PC-9 (cell line): ENCODE measurements around the gene HSPG2. TPM values are rescaled to one million over a fixed set of nuclear protein-coding genes. Genes with fewer than 3 reads are reported as not detected.

Experiments
- BruUV-seq: library from RNA; stranded (reverse); fragments of 400-500 nt; replicated peaks from 2 replicates; lab custom pipeline; 2021; lab: Mats Ljungman, UMichigan
- CTCF ChIA-PET: fragments of 300-600 bp; sonication (Branson Sonifier 250); formaldehyde crosslinking; loops from one replicate; lab custom pipeline; 2022; ENCODE audit warnings: antibody characterized with exemption; lab: Charles Lee
- POLR2A ChIA-PET: fragments of 300-600 bp; sonication (Branson Sonifier 250); formaldehyde crosslinking; loops from one replicate; lab custom pipeline; 2022; ENCODE audit warnings: antibody characterized with exemption; ENCODE audit not compliant: unreplicated experiment; lab: Charles Lee
- DNase-seq, 2 experiments: peaks; one replicate each; pipeline versions ENCODE4 v3.0.0 to v3.0.0-alpha.2; 2015 to 2022; ENCODE audit warnings: mixed read lengths in 1 of 2
- H2AFZ ChIP-seq: fragments of 200-600 bp; sonication (generic); 2 replicates; pipeline ENCODE4 v1.8.1; 2017; ENCODE audit warnings: antibody characterized with exemption
- H3F3A ChIP-seq: fragments of 200-600 bp; sonication (generic); 2 replicates; pipeline ENCODE4 v1.8.1; 2017; ENCODE audit warnings: antibody characterized with exemption, mild to moderate bottlenecking, low read depth; ENCODE audit not compliant: insufficient read depth
- H3K27ac ChIP-seq: fragments of 200-600 bp; sonication (generic); 2 replicates; pipeline ENCODE4 v1.6.1; 2016; ENCODE audit warnings: mixed run types
- H3K27me3 ChIP-seq: fragments of 200-600 bp; sonication (generic); 2 replicates; pipeline ENCODE4 v1.6.1; 2016; ENCODE audit warnings: low read depth, mixed run types; ENCODE audit not compliant: insufficient read depth
- H3K36me3 ChIP-seq: fragments of 200-600 bp; sonication (generic); 2 replicates; pipeline ENCODE4 v1.6.1; 2016; ENCODE audit warnings: low read depth, mixed run types
- H3K4me1 ChIP-seq: fragments of 200-600 bp; sonication (generic); replicated peaks from 2 replicates; pipeline ENCODE4 v1.6.1; 2016; ENCODE audit warnings: mixed run types; ENCODE audit not compliant: insufficient read depth
- H3K4me2 ChIP-seq: fragments of 200-600 bp; sonication (generic); 2 replicates; pipeline ENCODE4 v1.6.1; 2017; ENCODE audit warnings: mixed run types
- H3K4me3 ChIP-seq: fragments of 200-600 bp; sonication (generic); 2 replicates; pipeline ENCODE4 v1.6.1; 2016; ENCODE audit warnings: mixed run types
- H3K79me2 ChIP-seq: fragments of 200-600 bp; sonication (generic); 2 replicates; pipeline ENCODE4 v1.6.1; 2017; ENCODE audit warnings: low read depth, mixed run types
- H3K9me2 ChIP-seq: fragments of 200-600 bp; sonication (generic); 2 replicates; pipeline ENCODE4 v1.8.1; 2017; ENCODE audit warnings: mild to moderate bottlenecking; ENCODE audit not compliant: insufficient read depth
- H3K9me3 ChIP-seq: fragments of 200-600 bp; sonication (generic); 2 replicates; pipeline ENCODE4 v1.8.1; 2016; ENCODE audit warnings: low read depth; ENCODE audit not compliant: insufficient read depth
- H4K20me1 ChIP-seq: fragments of 200-600 bp; sonication (generic); 2 replicates; pipeline ENCODE4 v1.8.1; 2017; ENCODE audit not compliant: insufficient read depth
- EZH2 ChIP-seq: fragments of 200-600 bp; sonication (generic); IDR thresholded peaks from 2 replicates; pipeline ENCODE4 v1.8.0; 2017; ENCODE audit warnings: antibody characterized with exemption, low read depth
- intact Hi-C: fragments of 100-400 bp; cut with micrococcal nuclease; formaldehyde crosslinking; loops from one replicate; pipeline ENCODE4 v1.10.0; 2022; ENCODE audit not compliant: unreplicated experiment
- total RNA-seq: library from RNA; stranded (reverse); gene quantifications from 2 replicates; pipeline ENCODE4 v1.2.3, GENCODE V29; 2021
- TF ChIP-seq, protein P1 (sequence below): fragments of 200-600 bp; sonication (generic); conservative IDR thresholded peaks from 2 replicates; pipeline ENCODE4 v1.6.1; 2017; ENCODE audit warnings: mixed run types, antibody characterized with exemption, mild to moderate bottlenecking, moderate library complexity

Gene HSPG2
- total RNA-seq, 1 experiment from 2014 or later, result 126 TPM

DNA sequence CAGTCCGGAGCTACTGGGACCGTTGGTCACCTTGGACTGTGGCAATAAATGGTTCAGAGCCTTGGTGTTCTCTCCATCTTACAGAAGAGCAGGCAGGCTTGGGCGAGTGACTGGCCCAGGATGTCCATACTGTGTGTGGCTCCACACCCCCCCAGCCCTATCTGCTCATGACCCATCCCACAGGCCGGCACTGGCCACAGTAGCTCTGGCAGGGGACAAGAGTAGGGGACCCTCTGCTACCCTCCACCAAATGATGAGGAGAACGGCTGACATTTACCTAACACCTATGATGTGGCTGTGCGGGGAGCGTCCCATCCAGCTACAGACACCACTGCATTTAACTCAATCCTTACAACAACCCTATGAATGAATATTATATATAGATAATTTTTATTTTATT is 111.7 kb downstream of the HSPG2 start:
- H4K20me1 ChIP-seq, result no peaks in the 10 kb centered on the region
- ChIA-PET POLR2A (no interaction called here), CTCF (no interaction called here)
- H3K27me3 ChIP-seq, result no peaks in the 10 kb centered on the region
- H3F3A ChIP-seq, result no peaks in the 10 kb centered on the region
- H3K4me2 ChIP-seq, result no peak overlapping the region
- no peaks in the 10 kb centered on the region for H3K4me1 ChIP-seq
- H3K4me3 ChIP-seq, result no peak overlapping the region
- H3K27ac ChIP-seq, result no peak overlapping the region
- H3K36me3 ChIP-seq, result no peaks in the 10 kb centered on the region
- TF ChIP-seq EZH2, result no peak
- TF ChIP-seq, protein P1, sequence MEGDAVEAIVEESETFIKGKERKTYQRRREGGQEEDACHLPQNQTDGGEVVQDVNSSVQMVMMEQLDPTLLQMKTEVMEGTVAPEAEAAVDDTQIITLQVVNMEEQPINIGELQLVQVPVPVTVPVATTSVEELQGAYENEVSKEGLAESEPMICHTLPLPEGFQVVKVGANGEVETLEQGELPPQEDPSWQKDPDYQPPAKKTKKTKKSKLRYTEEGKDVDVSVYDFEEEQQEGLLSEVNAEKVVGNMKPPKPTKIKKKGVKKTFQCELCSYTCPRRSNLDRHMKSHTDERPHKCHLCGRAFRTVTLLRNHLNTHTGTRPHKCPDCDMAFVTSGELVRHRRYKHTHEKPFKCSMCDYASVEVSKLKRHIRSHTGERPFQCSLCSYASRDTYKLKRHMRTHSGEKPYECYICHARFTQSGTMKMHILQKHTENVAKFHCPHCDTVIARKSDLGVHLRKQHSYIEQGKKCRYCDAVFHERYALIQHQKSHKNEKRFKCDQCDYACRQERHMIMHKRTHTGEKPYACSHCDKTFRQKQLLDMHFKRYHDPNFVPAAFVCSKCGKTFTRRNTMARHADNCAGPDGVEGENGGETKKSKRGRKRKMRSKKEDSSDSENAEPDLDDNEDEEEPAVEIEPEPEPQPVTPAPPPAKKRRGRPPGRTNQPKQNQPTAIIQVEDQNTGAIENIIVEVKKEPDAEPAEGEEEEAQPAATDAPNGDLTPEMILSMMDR, result no peak
- H3K9me2 ChIP-seq, result no peaks in the 10 kb centered on the region
- no peaks in the 10 kb centered on the region for H3K79me2 ChIP-seq
- no peak for DNase-seq
- BruUV-seq, result no TSS peak
- no peaks in the 10 kb centered on the region for H3K9me3 ChIP-seq
- intact Hi-C loops, result no loop called here
- H2AFZ ChIP-seq, result no peak overlapping the region

DNA sequence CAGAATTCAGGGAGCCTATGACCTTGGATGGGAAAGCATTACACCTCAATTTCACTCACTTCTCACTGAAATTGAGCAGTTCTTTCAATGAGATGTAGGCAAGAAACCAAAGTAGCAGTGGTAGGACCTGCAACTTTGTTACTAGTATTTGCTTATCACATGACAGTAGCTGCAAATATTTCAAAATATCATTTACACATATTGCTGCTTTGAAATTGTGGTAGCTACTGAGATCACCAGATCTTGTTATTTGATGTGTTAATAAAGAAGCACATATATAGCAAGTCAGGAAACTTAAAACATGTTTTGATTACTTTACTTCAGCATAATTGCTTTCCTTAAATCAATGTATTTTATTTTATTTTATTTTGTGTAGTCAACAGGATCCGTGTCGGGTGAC is 112.2 kb downstream of the HSPG2 start:
- Histone ChIP-seq H3K4me3 (no peak overlapping the region), H3F3A (no peaks in the 10 kb centered on the region), H2AFZ (no peak overlapping the region), H3K4me2 (no peak overlapping the region), H3K27ac (no peak overlapping the region), H3K27me3 (no peaks in the 10 kb centered on the region), H4K20me1 (no peaks in the 10 kb centered on the region), H3K36me3 (no peaks in the 10 kb centered on the region), H3K9me2 (no peaks in the 10 kb centered on the region), H3K4me1 (no peaks in the 10 kb centered on the region), H3K9me3 (no peaks in the 10 kb centered on the region), H3K79me2 (no peaks in the 10 kb centered on the region)
- intact Hi-C loops, result no loop called here
- TF ChIP-seq EZH2, result no peak
- TF ChIP-seq, protein P1, result no peak
- DNase-seq, result no peak
- POLR2A ChIA-PET, result no interaction called here
- no TSS peak for BruUV-seq
- CTCF ChIA-PET, result no interaction called here

DNA sequence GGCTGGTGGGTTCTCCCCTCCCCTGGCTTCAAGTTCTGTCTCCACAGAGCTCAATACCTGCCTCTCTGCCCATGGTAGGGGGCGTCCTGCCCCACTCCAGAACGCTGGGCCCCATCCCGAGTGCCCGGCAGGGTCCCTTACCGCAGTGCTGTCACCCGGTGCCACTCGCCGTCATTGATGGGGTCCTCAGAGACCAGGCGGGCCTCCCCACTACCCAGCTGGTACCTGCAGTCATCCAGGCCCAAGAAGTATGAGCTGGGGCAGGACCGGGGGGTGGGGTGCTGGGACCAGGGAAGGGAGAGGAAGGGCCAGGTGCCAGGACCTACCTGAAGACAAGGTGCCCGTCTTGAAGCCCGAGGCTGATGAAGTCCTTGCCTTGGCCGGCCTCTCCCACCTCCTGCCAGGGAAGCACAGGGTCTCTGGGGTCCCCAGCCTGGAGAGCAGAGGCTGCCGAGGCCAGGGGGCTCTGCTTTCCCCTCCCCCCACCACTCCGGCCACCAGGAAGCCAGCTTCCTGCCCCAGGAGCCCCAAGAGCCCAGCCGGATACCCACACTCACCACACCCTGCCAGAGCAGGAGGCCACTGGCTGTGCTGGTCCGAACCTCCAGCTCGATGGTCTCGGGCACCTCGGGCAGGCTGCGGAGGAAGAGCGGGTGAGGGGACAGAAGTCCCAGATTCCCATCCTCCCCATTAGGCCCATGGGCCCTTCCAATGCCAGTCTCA is 113.0 kb downstream of the HSPG2 start:
- Histone ChIP-seq H3K27ac (no peak overlapping the region), H3K27me3 (no peaks in the 10 kb centered on the region), H3K4me3 (no peak overlapping the region), H3K9me2 (no peaks in the 10 kb centered on the region), H3K4me1 (no peaks in the 10 kb centered on the region), H2AFZ (no peak overlapping the region), H4K20me1 (no peaks in the 10 kb centered on the region), H3F3A (no peaks in the 10 kb centered on the region), H3K36me3 (no peaks in the 10 kb centered on the region), H3K79me2 (no peaks in the 10 kb centered on the region), H3K4me2 (no peak overlapping the region), H3K9me3 (no peaks in the 10 kb centered on the region)
- no TSS peak for BruUV-seq
- ChIA-PET POLR2A (no interaction called here), CTCF (no interaction called here)
- intact Hi-C loops, result no loop called here
- TF ChIP-seq EZH2, result no peak
- TF ChIP-seq, protein P1, result no peak
- no peak for DNase-seq
